HepG2 (cell line): ENCODE data around the gene ADAR. TPM values are rescaled to one million over a fixed set of nuclear protein-coding genes. Genes with fewer than 3 reads are reported as not detected.

ENCODE experiments used
- ATAC-seq: fragments of 200-7000 bp; cut with Tn5 transposase; 3 replicates; pipeline ENCODE4 v1.9.1; 2020; ENCODE audit warnings: mild to moderate bottlenecking, moderate library complexity
- BruUV-seq: library from RNA; stranded (reverse); fragments of 400-500 nt; replicated peaks from 2 replicates; lab custom pipeline; 2021; lab: Mats Ljungman, UMichigan
- CTCF ChIA-PET: fragments of 300-600 bp; formaldehyde crosslinking; extraction: SDS; loops from one replicate; lab custom pipeline; 2021; ENCODE audit warnings: low total read pairs, inconsistent platforms, low intra/inter-chr PET ratio; lab: Yijun Ruan, JAX
- POLR2A ChIA-PET: fragments of 350-600 bp; sonication (Branson Sonifier 250); formaldehyde crosslinking; loops from one replicate; lab custom pipeline; 2020; ENCODE audit warnings: antibody characterized with exemption, inconsistent platforms; lab: Yijun Ruan, JAX
- DNase-seq: peaks from one replicate; pipeline ENCODE4 v3.0.0-alpha.2; 2015; ENCODE audit warnings: low spot score
- FAIRE-seq: peaks from 3 replicates; lab custom pipeline; 2011; peaks lifted over from hg19 to GRCh38; lab: Jason Lieb, UNC
- H2AFZ ChIP-seq: one replicate; pipeline ENCODE4 v1.6.1; 2011; ENCODE audit warnings: low read length, inconsistent platforms
- H3K27ac ChIP-seq: fragments of 300-600 bp; 3 replicates; pipeline ENCODE4 v1.8.0; 2011; ENCODE audit warnings: mixed run types, mild to moderate bottlenecking, mixed read lengths, low read length, inconsistent platforms; ENCODE audit not compliant: insufficient read depth; ENCODE audit errors: extremely low read length
- H3K27me3 ChIP-seq, 2 experiments: fragments of 200-600 bp in 1 of 2; 2 replicates in 1 of 2; 3 replicates in 1 of 2; pipeline versions ENCODE4 v1.6.0 to v1.8.0; 2011; ENCODE audit warnings: low read length in 2 of 2, mild to moderate bottlenecking in 2 of 2, moderate library complexity in 2 of 2, inconsistent platforms in 1 of 2; ENCODE audit not compliant: insufficient read depth in 2 of 2, control insufficient read depth in 1 of 2
- H3K36me3 ChIP-seq, 2 experiments: fragments of 200-600 bp in 1 of 2; replicated peaks in 1 of 2; 2 replicates in 1 of 2; 3 replicates in 1 of 2; pipeline versions ENCODE4 v1.5.1 to v1.8.0; 2011; ENCODE audit warnings: low read length in 2 of 2, inconsistent platforms in 1 of 2; ENCODE audit not compliant: insufficient read depth in 2 of 2, control insufficient read depth in 1 of 2
- H3K4me1 ChIP-seq: 2 replicates; pipeline ENCODE4 v1.5.1; 2012; ENCODE audit warnings: low read length, inconsistent platforms; ENCODE audit not compliant: insufficient read depth
- H3K4me2 ChIP-seq: 2 replicates; pipeline ENCODE4 v1.6.0; 2011; ENCODE audit warnings: low read depth, low read length, inconsistent platforms
- H3K4me3 ChIP-seq, 3 experiments: fragments of 200-600 bp in 1 of 3; sonication (generic), shearing (Covaris generic) in 1 of 3; replicated peaks in 1 of 3; 2 replicates each; pipeline ENCODE4 v1.5.1; 2011 to 2016; ENCODE audit warnings: low read length in 3 of 3, inconsistent platforms in 2 of 3, low read depth in 2 of 3, mild to moderate bottlenecking in 2 of 3, control low read depth in 1 of 3, mixed read lengths in 1 of 3; ENCODE audit not compliant: insufficient read depth in 1 of 3
- H3K79me2 ChIP-seq: one replicate; pipeline ENCODE4 v1.6.1; 2011; ENCODE audit warnings: low read length, inconsistent platforms; ENCODE audit not compliant: insufficient read depth
- H3K9ac ChIP-seq: 2 replicates; pipeline ENCODE4 v1.6.0; 2011; ENCODE audit warnings: mild to moderate bottlenecking, low read depth, low read length, inconsistent platforms; ENCODE audit not compliant: insufficient read depth
- H3K9me3 ChIP-seq: 2 replicates; pipeline ENCODE4 v1.5.1; 2012; ENCODE audit warnings: mild to moderate bottlenecking, low read length
- H4K20me1 ChIP-seq: 2 replicates; pipeline ENCODE4 v1.6.0; 2011; ENCODE audit warnings: inconsistent platforms, mild to moderate bottlenecking, low read length, moderate library complexity; ENCODE audit not compliant: insufficient read depth
- EZH2 ChIP-seq: conservative IDR thresholded peaks from 2 replicates; pipeline ENCODE4 v1.6.1; 2012; ENCODE audit warnings: mild to moderate bottlenecking, low read depth, low read length, moderate library complexity
- KAT7 ChIP-seq: IDR thresholded peaks from 2 replicates; pipeline ENCODE4 v1.6.1; 2018; ENCODE audit warnings: borderline replicate concordance, missing compliant biosample characterization
- NCOA2 ChIP-seq: sonication (generic); formaldehyde crosslinking; IDR thresholded peaks from 2 replicates; pipeline ENCODE4 v1.8.0; 2022; ENCODE audit warnings: inconsistent platforms
- POLR2A ChIP-seq, 2 experiments: IDR thresholded peaks; 2 replicates each; pipeline ENCODE4 v1.6.1; 2011; ENCODE audit warnings: low read depth in 2 of 2, low read length in 2 of 2, mild to moderate bottlenecking in 1 of 2, moderate library complexity in 1 of 2; ENCODE audit not compliant: insufficient read depth in 1 of 2
- RFX1 ChIP-seq: fragments of 450-650 bp; IDR thresholded peaks from 2 replicates; pipeline ENCODE4 v1.6.1; 2017
- ZMYM4 ChIP-seq: sonication (generic); formaldehyde crosslinking; IDR thresholded peaks from 2 replicates; pipeline ENCODE4 v1.8.1; 2023; ENCODE audit warnings: mild to moderate bottlenecking, missing genetic modification reagents
- ZNF75D ChIP-seq: sonication (generic); formaldehyde crosslinking; IDR thresholded peaks from 2 replicates; pipeline ENCODE4 v1.8.1; 2023; ENCODE audit warnings: missing genetic modification reagents, mild to moderate bottlenecking, borderline replicate concordance
- WGBS: methylation state at CpG from one replicate; pipeline ENCODE4 v1.1.6; 2017; ENCODE audit warnings: low lambda C conversion rate; 5-methylcytosine and 5-hydroxymethylcytosine counted together
- in situ Hi-C: cut with HindIII; loops from 2 replicates; pipeline ENCODE4 v1.10.0; 2017; ENCODE audit warnings: low pct_unique_long_range_greater_than_20kb; ENCODE audit not compliant: extremely low pct_ligation_motif_present
- intact Hi-C: fragments of 100-400 bp; cut with micrococcal nuclease; formaldehyde crosslinking; loops from one replicate; pipeline ENCODE4 v1.10.0; 2022; ENCODE audit not compliant: unreplicated experiment
- polyA plus RNA-seq, 8 experiments: library from polyadenylated mRNA; depleted of rRNA in 3 of 8; stranded (reverse) in 7 of 8; unstranded in 1 of 8; fragments of >200 nt; fragmentation: Illumina TruSeq in 4 of 8; extraction: Trizol in 4 of 8; gene quantifications; 2 replicates each; pipeline versions ENCODE4 v1.2.1 to v1.2.3, GENCODE V29; 2011 to 2016; ENCODE audit warnings: low read depth in 4 of 8, missing spikeins in 1 of 8, mixed read lengths in 1 of 8; ENCODE audit not compliant: insufficient read depth in 1 of 8
- total RNA-seq, 5 experiments: library from RNA; depleted of rRNA; stranded (reverse); fragments of >200 nt; fragmentation: Illumina TruSeq; extraction: Trizol; gene quantifications; 2 replicates each; pipeline ENCODE4 v1.2.3, GENCODE V29; 2016; ENCODE audit warnings: low read depth in 1 of 5
- TF ChIP-seq, protein P1 (sequence below): sonication (generic); formaldehyde crosslinking; IDR thresholded peaks from 2 replicates; pipeline ENCODE4 v1.4.0; 2020; ENCODE audit warnings: missing genetic modification reagents
- TF ChIP-seq, protein P2 (sequence below): sonication (generic); formaldehyde crosslinking; conservative IDR thresholded peaks from 2 replicates; pipeline ENCODE4 v1.4.0; 2020; ENCODE audit warnings: mild to moderate bottlenecking, missing genetic modification reagents, moderate library complexity

Gene ADAR
- total and polyA plus RNA-seq, 2 of the 13 experiments (the other 11 are each of a cell fraction or from before 2014, with no cell fraction given) = 70.8 to 86.2 TPM

DNA sequence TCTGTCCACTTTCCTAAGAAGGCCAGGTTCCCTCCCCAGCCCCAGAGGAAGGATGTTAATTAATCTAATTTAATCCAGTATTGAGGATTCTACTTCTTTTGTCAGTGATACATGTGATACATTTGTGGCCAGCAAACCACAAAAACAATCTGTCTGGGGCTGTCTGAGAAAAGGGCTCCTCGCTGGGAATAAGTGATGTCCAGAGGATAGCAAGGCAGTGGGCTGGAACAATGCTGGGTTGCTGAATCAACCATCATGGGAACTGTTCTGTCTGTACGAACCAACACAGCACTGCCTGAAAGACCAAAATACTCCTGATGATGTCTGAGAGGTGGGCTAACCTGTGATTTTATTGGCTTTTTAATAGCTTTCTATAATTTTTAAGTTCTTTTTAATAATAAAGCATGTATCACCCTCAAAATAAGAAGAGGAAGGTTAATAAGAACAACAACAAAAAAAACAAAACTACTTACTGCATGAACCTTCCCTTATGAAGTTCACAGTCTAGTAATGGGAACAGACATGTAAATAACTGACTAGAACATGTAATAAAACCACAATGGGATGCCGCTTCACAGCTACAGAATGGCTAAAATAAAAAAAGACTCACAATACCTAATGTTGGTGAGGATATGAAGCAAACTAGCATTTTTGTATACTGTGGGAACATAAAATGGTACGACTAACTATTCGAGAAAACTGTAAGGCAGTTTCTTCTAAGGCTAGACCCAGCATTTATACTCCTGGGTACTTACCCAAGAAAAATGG lies 11.4 kb upstream of the ADAR start:
- peaks cover 42% of the 10 kb centered on the region for H3K4me1 ChIP-seq
- FAIRE-seq (no peak), ATAC-seq (no peak), DNase-seq (no peak)
- TF ChIP-seq RFX1 (no peak), ZNF75D (no peak), ZMYM4 (CRISPR knock-in tag) (no peak), EZH2 (no peak), POLR2A (IDR thresholded peaks at IDR 0.05; ENCODE audit: insufficient read depth in 1 of 2, low read depth in 2 of 2, low read length in 2 of 2) (no peak), KAT7 (CRISPR knock-in tag) (no peak), NCOA2 (no peak)
- TF ChIP-seq, protein P1, sequence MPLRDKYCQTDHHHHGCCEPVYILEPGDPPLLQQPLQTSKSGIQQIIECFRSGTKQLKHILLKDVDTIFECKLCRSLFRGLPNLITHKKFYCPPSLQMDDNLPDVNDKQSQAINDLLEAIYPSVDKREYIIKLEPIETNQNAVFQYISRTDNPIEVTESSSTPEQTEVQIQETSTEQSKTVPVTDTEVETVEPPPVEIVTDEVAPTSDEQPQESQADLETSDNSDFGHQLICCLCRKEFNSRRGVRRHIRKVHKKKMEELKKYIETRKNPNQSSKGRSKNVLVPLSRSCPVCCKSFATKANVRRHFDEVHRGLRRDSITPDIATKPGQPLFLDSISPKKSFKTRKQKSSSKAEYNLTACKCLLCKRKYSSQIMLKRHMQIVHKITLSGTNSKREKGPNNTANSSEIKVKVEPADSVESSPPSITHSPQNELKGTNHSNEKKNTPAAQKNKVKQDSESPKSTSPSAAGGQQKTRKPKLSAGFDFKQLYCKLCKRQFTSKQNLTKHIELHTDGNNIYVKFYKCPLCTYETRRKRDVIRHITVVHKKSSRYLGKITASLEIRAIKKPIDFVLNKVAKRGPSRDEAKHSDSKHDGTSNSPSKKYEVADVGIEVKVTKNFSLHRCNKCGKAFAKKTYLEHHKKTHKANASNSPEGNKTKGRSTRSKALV = no peak
- TF ChIP-seq, protein P2, sequence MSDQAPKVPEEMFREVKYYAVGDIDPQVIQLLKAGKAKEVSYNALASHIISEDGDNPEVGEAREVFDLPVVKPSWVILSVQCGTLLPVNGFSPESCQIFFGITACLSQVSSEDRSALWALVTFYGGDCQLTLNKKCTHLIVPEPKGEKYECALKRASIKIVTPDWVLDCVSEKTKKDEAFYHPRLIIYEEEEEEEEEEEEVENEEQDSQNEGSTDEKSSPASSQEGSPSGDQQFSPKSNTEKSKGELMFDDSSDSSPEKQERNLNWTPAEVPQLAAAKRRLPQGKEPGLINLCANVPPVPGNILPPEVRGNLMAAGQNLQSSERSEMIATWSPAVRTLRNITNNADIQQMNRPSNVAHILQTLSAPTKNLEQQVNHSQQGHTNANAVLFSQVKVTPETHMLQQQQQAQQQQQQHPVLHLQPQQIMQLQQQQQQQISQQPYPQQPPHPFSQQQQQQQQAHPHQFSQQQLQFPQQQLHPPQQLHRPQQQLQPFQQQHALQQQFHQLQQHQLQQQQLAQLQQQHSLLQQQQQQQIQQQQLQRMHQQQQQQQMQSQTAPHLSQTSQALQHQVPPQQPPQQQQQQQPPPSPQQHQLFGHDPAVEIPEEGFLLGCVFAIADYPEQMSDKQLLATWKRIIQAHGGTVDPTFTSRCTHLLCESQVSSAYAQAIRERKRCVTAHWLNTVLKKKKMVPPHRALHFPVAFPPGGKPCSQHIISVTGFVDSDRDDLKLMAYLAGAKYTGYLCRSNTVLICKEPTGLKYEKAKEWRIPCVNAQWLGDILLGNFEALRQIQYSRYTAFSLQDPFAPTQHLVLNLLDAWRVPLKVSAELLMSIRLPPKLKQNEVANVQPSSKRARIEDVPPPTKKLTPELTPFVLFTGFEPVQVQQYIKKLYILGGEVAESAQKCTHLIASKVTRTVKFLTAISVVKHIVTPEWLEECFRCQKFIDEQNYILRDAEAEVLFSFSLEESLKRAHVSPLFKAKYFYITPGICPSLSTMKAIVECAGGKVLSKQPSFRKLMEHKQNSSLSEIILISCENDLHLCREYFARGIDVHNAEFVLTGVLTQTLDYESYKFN (CRISPR knock-in tag) = no peak
- no peak overlapping the region for H3K27ac ChIP-seq
- no peaks in the 10 kb centered on the region for H3K27me3 ChIP-seq
- H3K9me3 ChIP-seq = no peaks in the 10 kb centered on the region
- no peak overlapping the region for H2AFZ ChIP-seq
- WGBS = 91% methylated on average over 5 of the region's 5 CpGs
- peaks cover 57% of the 10 kb centered on the region for H4K20me1 ChIP-seq
- peaks cover 96% of the 10 kb centered on the region for H3K79me2 ChIP-seq
- peaks cover 0 to 8% of the 10 kb centered on the region in 2 experiments; a peak in 2 of 5 replicates for H3K36me3 ChIP-seq
- CTCF ChIA-PET = no interaction called here
- in situ Hi-C loops (no loop called here), intact Hi-C loops (no loop called here)
- no TSS peak for BruUV-seq
- no peak overlapping the region for H3K4me3 ChIP-seq
- POLR2A ChIA-PET = no interaction called here
- H3K4me2 ChIP-seq = no peak overlapping the region
- H3K9ac ChIP-seq = no peak overlapping the region
